SK-N-MC (cell line): ENCODE data around the gene PHLDA1.

Experiments
- DNase-seq: peaks from one replicate; pipeline ENCODE4 v3.0.0-alpha.2; 2011; ENCODE audit warnings: low read depth, low spot score
- H3K27ac ChIP-seq: fragments of 200-600 bp; sonication (generic); 2 replicates; pipeline ENCODE4 v1.5.1; 2016; ENCODE audit warnings: mixed run types
- H3K36me3 ChIP-seq: fragments of 200-600 bp; sonication (generic); 2 replicates; pipeline ENCODE4 v1.6.1; 2017; ENCODE audit warnings: antibody characterized with exemption, low read length, mixed read lengths; ENCODE audit not compliant: insufficient read depth
- H3K4me3 ChIP-seq: fragments of 200-600 bp; sonication (generic); 2 replicates; pipeline ENCODE4 v1.5.1; 2016
- H3K9ac ChIP-seq: fragments of 200-600 bp; sonication (generic); 2 replicates; pipeline ENCODE4 v1.8.0; 2017; ENCODE audit warnings: mixed run types, mixed read lengths; ENCODE audit not compliant: insufficient read length
- H3K9me3 ChIP-seq: fragments of 200-600 bp; sonication (generic); 2 replicates; pipeline ENCODE4 v1.6.1; 2017; ENCODE audit warnings: low read depth, mild to moderate bottlenecking, antibody characterized with exemption, low read length, moderate library complexity, mixed read lengths
- EZH2 ChIP-seq: fragments of 200-600 bp; sonication (generic); IDR thresholded peaks from one replicate; pipeline ENCODE4 v1.6.1; 2017; ENCODE audit warnings: antibody characterized with exemption
- FOXP2 ChIP-seq: optimal IDR thresholded peaks from 2 replicates; pipeline ENCODE3; 2011; ENCODE audit warnings: mild to moderate bottlenecking, moderate library complexity; ENCODE audit not compliant: insufficient read depth; ENCODE audit errors: extremely low read length, control extremely low read depth
- POLR2AphosphoS5 ChIP-seq: IDR thresholded peaks from 2 replicates; pipeline ENCODE4 v1.6.1; 2012; ENCODE audit warnings: mild to moderate bottlenecking, low read depth, low read length, borderline replicate concordance

PHLDA1 gene

GRCh38 chr12:76031414-76032042 lies at the start of gene PHLDA1:
Gene PHLDA1, minus strand, starts transcription at chr12:76031776.
- Histone ChIP-seq H3K9ac (peak within 1 kb of the TSS; percentile 74), H3K9me3 (no peaks in the 10 kb centered on the region), H3K36me3 (no peaks in the 10 kb centered on the region), H3K27ac (0 out of 2 replicates have a peak within 1 kb of the TSS, but pooled peaks have one; percentile 23), H3K4me3 (peak within 1 kb of the TSS; percentile 87)
- TF ChIP-seq FOXP2 (peak; percentile 82), POLR2AphosphoS5 (0 out of 2 replicates have a peak, but pooled peaks have one; percentile 15), EZH2 (no peak)
- no peak for DNase-seq

GRCh38 chr12:76080729-76081415 lies 49.3 kb upstream of the PHLDA1 start:
- no peak for DNase-seq
- TF ChIP-seq FOXP2: no peak
- TF ChIP-seq POLR2AphosphoS5: 0 out of 2 replicates have a peak, but pooled peaks have one; percentile 7
- TF ChIP-seq EZH2: no peak
- peaks cover 41% of the 10 kb centered on the region for H3K9me3 ChIP-seq
- no peak overlapping the region for H3K4me3 ChIP-seq
- peaks cover 72% of the 10 kb centered on the region for H3K36me3 ChIP-seq
- no peak overlapping the region for H3K9ac ChIP-seq
- no peak overlapping the region for H3K27ac ChIP-seq

GRCh38 chr12:76080017-76080728 lies 48.6 kb upstream of the PHLDA1 start:
- H3K36me3 ChIP-seq: peaks cover 79% of the 10 kb centered on the region
- no peak for DNase-seq
- TF ChIP-seq FOXP2 (no peak), POLR2AphosphoS5 (no peak), EZH2 (no peak)
- H3K4me3 ChIP-seq: no peak overlapping the region
- no peak overlapping the region for H3K27ac ChIP-seq
- H3K9me3 ChIP-seq: peaks cover 45% of the 10 kb centered on the region
- no peak overlapping the region for H3K9ac ChIP-seq

- H3K27ac ChIP-seq: no peak overlapping the region
- DNase-seq: no peak
- no peak overlapping the region for H3K9ac ChIP-seq
- peaks cover 93% of the 10 kb centered on the region for H3K36me3 ChIP-seq
- H3K9me3 ChIP-seq: peaks cover 59% of the 10 kb centered on the region
- no peak overlapping the region for H3K4me3 ChIP-seq
- TF ChIP-seq POLR2AphosphoS5 (no peak), FOXP2 (no peak), EZH2 (no peak)
Measured at GRCh38 chr12:76078748-76079147, 47.2 kb upstream of the PHLDA1 start.

- Histone ChIP-seq H3K9ac (no peak overlapping the region), H3K4me3 (no peak overlapping the region), H3K36me3 (peaks cover 100% of the 10 kb centered on the region), H3K27ac (no peak overlapping the region), H3K9me3 (peaks cover 60% of the 10 kb centered on the region)
- DNase-seq: no peak
- TF ChIP-seq FOXP2 (no peak), POLR2AphosphoS5 (no peak), EZH2 (no peak)
Measured at GRCh38 chr12:76075448-76075847, 43.9 kb upstream of the PHLDA1 start.

- Histone ChIP-seq H3K4me3 (no peak overlapping the region), H3K36me3 (peaks cover 100% of the 10 kb centered on the region), H3K27ac (no peak overlapping the region), H3K9ac (no peak overlapping the region), H3K9me3 (peaks cover 54% of the 10 kb centered on the region)
- no peak for DNase-seq
- no peak for TF ChIP-seq FOXP2
- TF ChIP-seq EZH2: no peak
- no peak for TF ChIP-seq POLR2AphosphoS5
Measured at GRCh38 chr12:76074701-76075336, 43.2 kb upstream of the PHLDA1 start.

GRCh38 chr12:76073561-76073960 lies 42.0 kb upstream of the PHLDA1 start:
- Histone ChIP-seq H3K4me3 (no peak overlapping the region), H3K27ac (no peak overlapping the region), H3K9me3 (peaks cover 49% of the 10 kb centered on the region), H3K36me3 (peaks cover 100% of the 10 kb centered on the region), H3K9ac (no peak overlapping the region)
- DNase-seq: no peak
- no peak for TF ChIP-seq EZH2
- no peak for TF ChIP-seq FOXP2
- TF ChIP-seq POLR2AphosphoS5: no peak; the same call in 1 of the 2 replicates

GRCh38 chr12:76072568-76072967 lies 41.0 kb upstream of the PHLDA1 start:
- Histone ChIP-seq H3K9ac (no peak overlapping the region), H3K9me3 (peaks cover 47% of the 10 kb centered on the region), H3K4me3 (no peak overlapping the region), H3K27ac (no peak overlapping the region), H3K36me3 (peaks cover 100% of the 10 kb centered on the region)
- TF ChIP-seq POLR2AphosphoS5 (no peak), EZH2 (no peak), FOXP2 (no peak)
- no peak for DNase-seq
